ENCODE data around the gene SMC6. TPM values are rescaled to one million over a fixed set of nuclear protein-coding genes. Genes with fewer than 3 reads are reported as not detected.

Gene SMC6
- total and polyA plus RNA-seq, 2 donors: 15.9 to 23.3 TPM

DNA sequence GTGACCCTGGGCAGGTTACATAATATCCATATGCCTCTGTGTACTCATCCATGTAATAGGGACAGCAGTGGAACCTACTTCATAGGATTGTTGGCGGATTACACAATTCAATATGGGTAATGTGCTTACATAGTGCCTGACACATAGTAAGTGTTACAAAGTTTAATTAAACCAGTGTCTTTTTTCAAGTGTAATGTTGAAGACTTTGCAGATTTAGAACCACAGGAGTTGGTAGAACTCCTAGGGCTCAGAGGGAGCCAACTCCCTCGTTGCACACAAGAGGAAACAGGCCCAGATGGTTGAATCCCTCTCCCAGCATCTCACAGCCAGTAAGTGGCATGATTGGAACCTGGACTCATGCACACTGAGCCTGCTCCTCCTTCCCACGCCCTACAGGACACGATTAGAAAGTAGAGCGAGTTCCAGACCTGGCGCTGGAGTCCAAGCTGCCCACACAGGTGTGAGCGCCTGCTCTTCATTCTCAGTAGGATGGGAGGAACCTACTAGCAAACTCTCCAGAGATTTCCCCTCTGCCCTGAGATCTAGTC, 115.3 kb downstream of the SMC6 start:
- Histone ChIP-seq H3K27ac (ENCODE audit: low read depth in 1 of 2, low read length in 1 of 2) (no peak overlapping the region), H3K27me3 (ENCODE audit: control insufficient read depth in 2 of 2, insufficient read depth in 1 of 2, low read length in 1 of 2) (no peaks in the 10 kb centered on the region), H3K9me3 (ENCODE audit: control insufficient read depth in 2 of 2, insufficient read depth in 1 of 2, low read length in 1 of 2) (no peaks in the 10 kb centered on the region), H3K4me1 (ENCODE audit: control insufficient read depth in 2 of 2, insufficient read depth in 2 of 2, low read length in 2 of 2) (no peaks in the 10 kb centered on the region), H3K4me3 (ENCODE audit: low read length in 2 of 2) (no peak overlapping the region), H3K36me3 (ENCODE audit: control insufficient read depth in 2 of 2, insufficient read depth in 2 of 2, low read length in 1 of 2) (no peaks in the 10 kb centered on the region)
- no peak for DNase-seq (ENCODE audit: low read depth in 6 of 9, low spot score in 9 of 9)
- WGBS: 93% methylated on average over 7 of the region's 7 CpGs

DNA sequence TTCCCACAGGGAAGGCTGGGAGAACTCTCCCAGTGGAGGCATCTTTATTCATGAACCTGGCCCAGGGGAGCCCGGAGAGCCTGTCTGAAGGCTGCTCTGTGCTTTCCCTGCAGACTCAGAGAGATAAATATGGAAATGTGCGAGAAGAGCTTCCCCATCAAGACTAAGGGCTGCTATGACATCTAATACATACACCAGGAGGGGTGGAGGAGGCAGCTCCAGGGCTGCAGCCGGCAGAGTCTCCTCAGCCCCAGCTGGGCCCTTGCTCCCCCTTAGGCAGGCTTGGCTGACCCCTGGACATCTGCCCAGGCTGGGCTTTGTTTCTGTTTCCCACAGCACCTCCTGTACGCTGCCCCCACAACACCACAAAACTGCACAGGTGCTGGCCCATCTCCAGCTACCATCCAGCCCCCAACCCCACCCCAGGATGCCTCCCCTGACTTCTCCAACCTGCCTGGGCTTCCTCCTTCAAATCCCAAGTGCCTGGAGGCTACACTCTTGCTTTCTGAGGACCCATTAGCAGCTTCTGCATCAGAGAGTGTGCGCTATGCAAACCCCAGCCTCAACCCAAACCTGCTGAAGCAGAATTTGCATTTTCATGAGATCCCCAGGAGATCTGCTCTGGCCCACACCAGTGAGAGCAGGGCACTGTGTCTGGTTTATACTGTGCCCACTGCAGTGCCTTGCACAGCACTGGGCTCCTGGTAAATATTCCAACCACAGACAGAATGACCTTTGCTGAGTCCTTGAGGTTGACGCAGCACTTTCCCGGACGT, 116.3 kb downstream of the SMC6 start:
- no peaks in the 10 kb centered on the region for H3K36me3 ChIP-seq (ENCODE audit: control insufficient read depth in 2 of 2, insufficient read depth in 2 of 2, low read length in 1 of 2)

DNA sequence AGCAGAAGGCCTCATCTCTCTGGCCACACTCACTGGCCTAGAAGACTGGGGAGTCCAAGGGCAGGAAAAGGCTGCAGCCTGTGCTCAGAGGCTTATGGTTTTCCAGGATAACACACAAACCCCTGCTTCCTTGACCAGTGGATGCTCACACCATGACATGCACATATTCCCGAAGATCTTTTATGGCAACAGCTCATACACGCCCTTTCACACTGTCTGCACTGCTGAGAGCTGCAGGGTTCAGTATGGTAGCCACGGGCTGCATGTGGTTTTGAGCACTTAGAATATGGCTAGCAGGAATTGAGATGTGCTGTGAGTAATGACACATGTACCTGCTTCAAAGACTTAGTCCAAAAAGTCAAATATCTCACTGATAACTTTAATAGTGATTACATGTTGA, 117.4 kb downstream of the SMC6 start:
- Histone ChIP-seq H3K36me3 (ENCODE audit: control insufficient read depth in 2 of 2, insufficient read depth in 2 of 2, low read length in 1 of 2) (no peaks in the 10 kb centered on the region), H3K4me3 (ENCODE audit: low read length in 2 of 2) (no peak overlapping the region), H3K27me3 (ENCODE audit: control insufficient read depth in 2 of 2, insufficient read depth in 1 of 2, low read length in 1 of 2) (no peaks in the 10 kb centered on the region), H3K9me3 (ENCODE audit: control insufficient read depth in 2 of 2, insufficient read depth in 1 of 2, low read length in 1 of 2) (no peaks in the 10 kb centered on the region), H3K27ac (ENCODE audit: low read depth in 1 of 2, low read length in 1 of 2) (no peak overlapping the region), H3K4me1 (ENCODE audit: control insufficient read depth in 2 of 2, insufficient read depth in 2 of 2, low read length in 2 of 2) (no peaks in the 10 kb centered on the region)
- WGBS: 94% methylated on average over 3 of the region's 3 CpGs
- DNase-seq (ENCODE audit: low read depth in 6 of 9, low spot score in 9 of 9): no peak

More for the DNA sequence above, 116.3 kb downstream of the SMC6 start:
- 91% methylated on average over 8 of the region's 8 CpGs for WGBS
- no peak overlapping the region for H3K27ac ChIP-seq (ENCODE audit: low read depth in 1 of 2, low read length in 1 of 2)
- no peak for DNase-seq (ENCODE audit: low read depth in 6 of 9, low spot score in 9 of 9)
- no peaks in the 10 kb centered on the region for H3K9me3 ChIP-seq (ENCODE audit: control insufficient read depth in 2 of 2, insufficient read depth in 1 of 2, low read length in 1 of 2)
- no peak overlapping the region for H3K4me3 ChIP-seq (ENCODE audit: low read length in 2 of 2)
- H3K27me3 ChIP-seq (ENCODE audit: control insufficient read depth in 2 of 2, insufficient read depth in 1 of 2, low read length in 1 of 2): no peaks in the 10 kb centered on the region
- no peaks in the 10 kb centered on the region for H3K4me1 ChIP-seq (ENCODE audit: control insufficient read depth in 2 of 2, insufficient read depth in 2 of 2, low read length in 2 of 2)

DNA sequence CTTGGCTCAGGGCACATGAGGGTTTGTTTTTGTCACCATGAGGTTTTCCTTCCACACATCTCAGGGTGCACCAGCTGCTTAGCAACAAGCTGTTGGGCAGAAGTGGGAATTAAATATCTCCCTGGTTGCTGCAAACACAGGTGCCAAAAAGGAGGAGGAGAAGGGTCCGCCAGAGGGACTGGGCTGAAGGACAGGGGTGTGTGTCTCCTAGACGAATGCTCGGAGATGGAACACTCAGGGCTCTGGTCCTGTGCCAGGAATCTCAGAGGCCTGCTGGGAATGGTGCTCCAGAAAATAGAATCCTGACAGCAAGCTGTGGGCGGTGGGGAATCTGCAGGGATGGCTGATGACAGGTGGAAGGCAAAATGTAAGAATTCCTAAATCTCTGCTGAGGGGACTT, 118.6 kb downstream of the SMC6 start:
- no peaks in the 10 kb centered on the region for H3K9me3 ChIP-seq (ENCODE audit: control insufficient read depth in 2 of 2, insufficient read depth in 1 of 2, low read length in 1 of 2)
- H3K27ac ChIP-seq (ENCODE audit: low read depth in 1 of 2, low read length in 1 of 2): no peak overlapping the region
- H3K4me3 ChIP-seq (ENCODE audit: low read length in 2 of 2): no peak overlapping the region
- H3K27me3 ChIP-seq (ENCODE audit: control insufficient read depth in 2 of 2, insufficient read depth in 1 of 2, low read length in 1 of 2): no peaks in the 10 kb centered on the region
- DNase-seq (ENCODE audit: low read depth in 6 of 9, low spot score in 9 of 9): no peak
- 96% methylated on average over 4 of the region's 4 CpGs for WGBS
- H3K4me1 ChIP-seq (ENCODE audit: control insufficient read depth in 2 of 2, insufficient read depth in 2 of 2, low read length in 2 of 2): no peaks in the 10 kb centered on the region
- no peaks in the 10 kb centered on the region for H3K36me3 ChIP-seq (ENCODE audit: control insufficient read depth in 2 of 2, insufficient read depth in 2 of 2, low read length in 1 of 2)

- H3K36me3 ChIP-seq (ENCODE audit: control insufficient read depth in 2 of 2, insufficient read depth in 2 of 2, low read length in 1 of 2): no peaks in the 10 kb centered on the region
- no peak overlapping the region for H3K4me3 ChIP-seq (ENCODE audit: low read length in 2 of 2)
- 99% methylated on average over 4 of the region's 4 CpGs for WGBS
- H3K27me3 ChIP-seq (ENCODE audit: control insufficient read depth in 2 of 2, insufficient read depth in 1 of 2, low read length in 1 of 2): no peaks in the 10 kb centered on the region
- no peaks in the 10 kb centered on the region for H3K4me1 ChIP-seq (ENCODE audit: control insufficient read depth in 2 of 2, insufficient read depth in 2 of 2, low read length in 2 of 2)
- H3K9me3 ChIP-seq (ENCODE audit: control insufficient read depth in 2 of 2, insufficient read depth in 1 of 2, low read length in 1 of 2): no peaks in the 10 kb centered on the region
- no peak for DNase-seq (ENCODE audit: low read depth in 6 of 9, low spot score in 9 of 9)
- no peak overlapping the region for H3K27ac ChIP-seq (ENCODE audit: low read depth in 1 of 2, low read length in 1 of 2)
Observed at GRCh38 chr2:17630089-17630488, 123.5 kb downstream of the SMC6 start.

- DNase-seq (ENCODE audit: low read depth in 6 of 9, low spot score in 9 of 9): no peak
- 43% methylated on average over 2 of the region's 2 CpGs for WGBS
- H3K27ac ChIP-seq (ENCODE audit: low read depth in 1 of 2, low read length in 1 of 2): no peak overlapping the region
- H3K27me3 ChIP-seq (ENCODE audit: control insufficient read depth in 2 of 2, insufficient read depth in 1 of 2, low read length in 1 of 2): no peaks in the 10 kb centered on the region
- no peaks in the 10 kb centered on the region for H3K36me3 ChIP-seq (ENCODE audit: control insufficient read depth in 2 of 2, insufficient read depth in 2 of 2, low read length in 1 of 2)
- no peaks in the 10 kb centered on the region for H3K4me1 ChIP-seq (ENCODE audit: control insufficient read depth in 2 of 2, insufficient read depth in 2 of 2, low read length in 2 of 2)
- H3K4me3 ChIP-seq (ENCODE audit: low read length in 2 of 2): no peak overlapping the region
- H3K9me3 ChIP-seq (ENCODE audit: control insufficient read depth in 2 of 2, insufficient read depth in 1 of 2, low read length in 1 of 2): no peaks in the 10 kb centered on the region
Observed at GRCh38 chr2:17628349-17629261, 125.0 kb downstream of the SMC6 start.

GRCh38 chr2:17627434-17627833, 126.2 kb downstream of the SMC6 start:
- WGBS: 49% methylated on average over 2 of the region's 2 CpGs
- Histone ChIP-seq H3K27me3 (ENCODE audit: control insufficient read depth in 2 of 2, insufficient read depth in 1 of 2, low read length in 1 of 2) (no peaks in the 10 kb centered on the region), H3K4me1 (ENCODE audit: control insufficient read depth in 2 of 2, insufficient read depth in 2 of 2, low read length in 2 of 2) (no peaks in the 10 kb centered on the region), H3K36me3 (ENCODE audit: control insufficient read depth in 2 of 2, insufficient read depth in 2 of 2, low read length in 1 of 2) (no peaks in the 10 kb centered on the region), H3K9me3 (ENCODE audit: control insufficient read depth in 2 of 2, insufficient read depth in 1 of 2, low read length in 1 of 2) (no peaks in the 10 kb centered on the region), H3K4me3 (ENCODE audit: low read length in 2 of 2) (no peak overlapping the region), H3K27ac (ENCODE audit: low read depth in 1 of 2, low read length in 1 of 2) (no peak overlapping the region)
- no peak for DNase-seq (ENCODE audit: low read depth in 6 of 9, low spot score in 9 of 9)

GRCh38 chr2:17626986-17627385, 126.6 kb downstream of the SMC6 start:
- Histone ChIP-seq H3K27me3 (ENCODE audit: control insufficient read depth in 2 of 2, insufficient read depth in 1 of 2, low read length in 1 of 2) (no peaks in the 10 kb centered on the region), H3K36me3 (ENCODE audit: control insufficient read depth in 2 of 2, insufficient read depth in 2 of 2, low read length in 1 of 2) (no peaks in the 10 kb centered on the region), H3K9me3 (ENCODE audit: control insufficient read depth in 2 of 2, insufficient read depth in 1 of 2, low read length in 1 of 2) (no peaks in the 10 kb centered on the region), H3K27ac (ENCODE audit: low read depth in 1 of 2, low read length in 1 of 2) (no peak overlapping the region), H3K4me3 (ENCODE audit: low read length in 2 of 2) (no peak overlapping the region), H3K4me1 (ENCODE audit: control insufficient read depth in 2 of 2, insufficient read depth in 2 of 2, low read length in 2 of 2) (no peaks in the 10 kb centered on the region)
- no peak for DNase-seq (ENCODE audit: low read depth in 6 of 9, low spot score in 9 of 9)
- WGBS: 49% methylated on average over 3 of the region's 3 CpGs

DNA sequence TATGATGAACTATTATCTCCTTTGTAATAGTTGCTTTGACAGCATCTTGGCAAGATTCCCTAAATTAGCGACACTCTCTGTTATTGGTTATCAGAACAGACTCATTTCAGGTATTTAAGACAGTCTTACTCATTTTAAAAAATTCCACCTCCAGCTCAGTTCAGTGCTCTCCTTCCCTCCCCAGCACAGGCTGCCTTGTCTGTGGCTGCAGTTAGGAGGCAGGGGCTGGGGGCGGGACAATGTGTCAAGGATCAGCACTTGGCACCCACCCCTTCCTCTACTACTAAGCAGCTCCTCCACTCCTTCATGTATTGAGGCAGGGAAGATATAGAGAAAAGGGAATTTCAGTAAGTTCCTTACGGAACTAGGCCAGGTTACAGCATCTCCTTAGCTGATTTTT, 128.2 kb downstream of the SMC6 start:
- 97% methylated on average over 3 of the region's 3 CpGs for WGBS

More for the DNA sequence above, 128.2 kb downstream of the SMC6 start:
- no peaks in the 10 kb centered on the region for H3K36me3 ChIP-seq (ENCODE audit: control insufficient read depth in 2 of 2, insufficient read depth in 2 of 2, low read length in 1 of 2)
- no peaks in the 10 kb centered on the region for H3K27me3 ChIP-seq (ENCODE audit: control insufficient read depth in 2 of 2, insufficient read depth in 1 of 2, low read length in 1 of 2)
- no peak overlapping the region for H3K27ac ChIP-seq (ENCODE audit: low read depth in 1 of 2, low read length in 1 of 2)
- no peaks in the 10 kb centered on the region for H3K4me1 ChIP-seq (ENCODE audit: control insufficient read depth in 2 of 2, insufficient read depth in 2 of 2, low read length in 2 of 2)
- no peak for DNase-seq (ENCODE audit: low read depth in 6 of 9, low spot score in 9 of 9)
- no peak overlapping the region for H3K4me3 ChIP-seq (ENCODE audit: low read length in 2 of 2)
- no peaks in the 10 kb centered on the region for H3K9me3 ChIP-seq (ENCODE audit: control insufficient read depth in 2 of 2, insufficient read depth in 1 of 2, low read length in 1 of 2)
